ENCODE results near the gene ACAT2.
"Not testable (repeated sequence)": the region's sequence is repeated elsewhere in the genome, so short reads cannot be mapped to it uniquely, and the experiment has no call there.

The ACAT2 gene

DNA sequence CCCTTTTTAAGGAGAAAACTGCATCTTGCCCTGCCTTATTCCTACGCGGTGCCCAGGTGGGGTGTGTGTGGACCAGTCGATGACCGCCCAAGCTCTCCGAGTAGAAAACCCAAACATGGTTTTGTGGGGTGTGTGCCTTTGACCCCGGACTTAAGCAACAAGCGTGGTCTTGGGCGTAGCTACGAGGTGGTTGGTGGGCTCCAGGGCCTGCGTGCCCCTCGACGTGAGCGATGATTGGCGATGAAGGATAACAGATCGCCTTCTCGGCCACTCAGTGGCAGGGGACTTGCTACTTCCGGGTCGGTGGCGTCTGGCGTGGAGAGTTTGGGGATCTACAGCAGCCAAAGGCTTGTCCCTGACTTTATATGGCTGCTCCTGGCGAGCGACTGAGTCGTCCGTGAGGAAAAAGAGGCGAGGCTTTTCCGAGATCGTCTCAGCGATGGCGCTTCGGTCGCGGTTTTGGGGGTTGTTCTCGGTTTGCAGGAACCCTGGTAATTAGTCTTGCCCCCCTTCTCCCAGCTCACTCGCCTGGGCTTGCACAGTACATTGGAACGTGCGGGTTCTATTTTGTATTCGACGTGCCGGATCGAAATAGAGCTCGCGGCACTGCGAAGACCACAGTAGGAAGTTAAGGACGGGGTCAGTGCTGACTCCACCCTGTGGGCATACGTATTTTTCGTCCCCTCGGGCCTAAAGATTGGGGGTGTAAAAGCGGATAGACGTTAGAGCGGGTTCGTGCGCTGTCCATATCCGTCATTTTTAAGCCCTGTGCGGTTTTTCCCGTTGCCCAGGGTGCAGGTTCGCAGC, 28.5 kb downstream of the ACAT2 start, which contains the start of gene MRPL18:
TSS of gene MRPL18 (plus strand) at position 319 of the 807 bp plus-strand sequence. CDS start at position 440, 121 bp downstream.
- TF ChIP-seq, protein P1, sequence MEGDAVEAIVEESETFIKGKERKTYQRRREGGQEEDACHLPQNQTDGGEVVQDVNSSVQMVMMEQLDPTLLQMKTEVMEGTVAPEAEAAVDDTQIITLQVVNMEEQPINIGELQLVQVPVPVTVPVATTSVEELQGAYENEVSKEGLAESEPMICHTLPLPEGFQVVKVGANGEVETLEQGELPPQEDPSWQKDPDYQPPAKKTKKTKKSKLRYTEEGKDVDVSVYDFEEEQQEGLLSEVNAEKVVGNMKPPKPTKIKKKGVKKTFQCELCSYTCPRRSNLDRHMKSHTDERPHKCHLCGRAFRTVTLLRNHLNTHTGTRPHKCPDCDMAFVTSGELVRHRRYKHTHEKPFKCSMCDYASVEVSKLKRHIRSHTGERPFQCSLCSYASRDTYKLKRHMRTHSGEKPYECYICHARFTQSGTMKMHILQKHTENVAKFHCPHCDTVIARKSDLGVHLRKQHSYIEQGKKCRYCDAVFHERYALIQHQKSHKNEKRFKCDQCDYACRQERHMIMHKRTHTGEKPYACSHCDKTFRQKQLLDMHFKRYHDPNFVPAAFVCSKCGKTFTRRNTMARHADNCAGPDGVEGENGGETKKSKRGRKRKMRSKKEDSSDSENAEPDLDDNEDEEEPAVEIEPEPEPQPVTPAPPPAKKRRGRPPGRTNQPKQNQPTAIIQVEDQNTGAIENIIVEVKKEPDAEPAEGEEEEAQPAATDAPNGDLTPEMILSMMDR (conservative IDR thresholded peaks at IDR 0.05; ENCODE audit: control insufficient read depth, insufficient read depth, low read depth, low read length), result no peak
- peak; percentile 98 for DNase-seq (ENCODE audit: low read depth)
- peak within 1 kb of the TSS; percentile 94 for H3K4me3 ChIP-seq (ENCODE audit: control insufficient read depth, low read depth, low read length)

GRCh38 chr6:159790956-159791598, 29.2 kb downstream of the ACAT2 start:
- DNase-seq (ENCODE audit: low read depth), result no peak
- H3K4me3 ChIP-seq (ENCODE audit: control insufficient read depth, low read depth, low read length), result peak overlapping the region; percentile 94
- TF ChIP-seq, protein P1 (conservative IDR thresholded peaks at IDR 0.05; ENCODE audit: control insufficient read depth, insufficient read depth, low read depth, low read length), result no peak

- DNase-seq (ENCODE audit: low read depth); H3K4me3 ChIP-seq (ENCODE audit: control insufficient read depth, low read depth, low read length): not testable (repeated sequence)
Observed at GRCh38 chr6:159794976-159795375, 33.1 kb downstream of the ACAT2 start.

DNA sequence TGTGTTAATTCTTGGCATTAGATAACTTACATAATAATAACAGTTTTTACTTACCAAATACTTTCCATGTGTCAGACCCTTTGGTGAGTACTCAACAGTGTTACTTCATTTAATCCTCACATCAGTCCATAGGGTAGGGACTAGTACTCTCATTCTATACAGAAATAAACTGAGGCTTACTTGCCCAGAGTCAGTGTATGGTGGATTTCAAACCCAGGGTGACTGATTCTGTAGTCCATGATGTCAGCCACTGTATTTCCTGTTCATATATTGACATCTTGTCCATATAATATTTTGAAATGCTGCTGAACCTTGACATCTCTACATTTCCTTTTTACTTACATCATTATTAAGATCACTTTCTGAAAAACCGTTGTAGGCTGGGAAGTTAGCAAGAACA, 35.7 kb downstream of the ACAT2 start:
- no peak for DNase-seq (ENCODE audit: low read depth)
- no peak overlapping the region for H3K4me3 ChIP-seq (ENCODE audit: control insufficient read depth, low read depth, low read length)
- TF ChIP-seq, protein P1 (conservative IDR thresholded peaks at IDR 0.05; ENCODE audit: control insufficient read depth, insufficient read depth, low read depth, low read length), result no peak

GRCh38 chr6:159800141-159800865, 38.5 kb downstream of the ACAT2 start, which contains the start of gene PNLDC1:
PNLDC1 (plus strand) TSS chr6:159800276; CDS start chr6:159800308, 32 bp downstream.
- H3K4me3 ChIP-seq (ENCODE audit: control insufficient read depth, low read depth, low read length), result peak within 1 kb of the TSS; percentile 25
- TF ChIP-seq, protein P1 (conservative IDR thresholded peaks at IDR 0.05; ENCODE audit: control insufficient read depth, insufficient read depth, low read depth, low read length), result no peak
- no peak for DNase-seq (ENCODE audit: low read depth)

- TF ChIP-seq, protein P1 (conservative IDR thresholded peaks at IDR 0.05; ENCODE audit: control insufficient read depth, insufficient read depth, low read depth, low read length), result no peak
- H3K4me3 ChIP-seq (ENCODE audit: control insufficient read depth, low read depth, low read length), result no peak overlapping the region
- DNase-seq (ENCODE audit: low read depth), result no peak
Observed at GRCh38 chr6:159801935-159802334, 40.1 kb downstream of the ACAT2 start.
